HepG2 (cell line): ENCODE data around the gene NIFK. TPM values are rescaled to one million over a fixed set of nuclear protein-coding genes. Genes with fewer than 3 reads are reported as not detected.

Source experiments
- polyA plus RNA-seq, 8 experiments: library from polyadenylated mRNA; depleted of rRNA in 3 of 8; stranded (reverse) in 7 of 8; unstranded in 1 of 8; fragments of >200 nt; fragmentation: Illumina TruSeq in 4 of 8; extraction: Trizol in 4 of 8; gene quantifications; 2 replicates each; pipeline versions ENCODE4 v1.2.1 to v1.2.3, GENCODE V29; 2011 to 2016; ENCODE audit warnings: low read depth in 4 of 8, missing spikeins in 1 of 8, mixed read lengths in 1 of 8; ENCODE audit not compliant: insufficient read depth in 1 of 8
- total RNA-seq, 5 experiments: library from RNA; depleted of rRNA; stranded (reverse); fragments of >200 nt; fragmentation: Illumina TruSeq; extraction: Trizol; gene quantifications; 2 replicates each; pipeline ENCODE4 v1.2.3, GENCODE V29; 2016; ENCODE audit warnings: low read depth in 1 of 5

Gene NIFK
- total and polyA plus RNA-seq, 2 of the 13 experiments (the other 11 are each of a cell fraction or from before 2014, with no cell fraction given): 19.6 to 105 TPM

Other genes with a start within 250 kb of the NIFK start
- gene RNU4ATAC, start 206.0 kb downstream of the NIFK start, total RNA-seq (2016; rRNA removed; fragmentation: Illumina TruSeq; extraction: Trizol): 71.4 TPM in 1 of 2 replicates, not detected in the other
- not detected in 2 replicates for gene RNU4ATAC, start 206.0 kb downstream of the NIFK start, polyA plus RNA-seq (2011; rRNA removed)
- gene CLASP1, start 87.4 kb downstream of the NIFK start, total RNA-seq (2016; rRNA removed; fragmentation: Illumina TruSeq; extraction: Trizol): 47.9 and 63.6 TPM in 2 replicates
- gene CLASP1, start 87.4 kb downstream of the NIFK start, polyA plus RNA-seq (2011; rRNA removed): 9.4 and 11.7 TPM in 2 replicates
- 115 and 159 TPM in 2 replicates for gene TSN, start 18.8 kb upstream of the NIFK start, total RNA-seq (2016; rRNA removed; fragmentation: Illumina TruSeq; extraction: Trizol)
- 45.0 and 56.4 TPM in 2 replicates for gene TSN, start 18.8 kb upstream of the NIFK start, polyA plus RNA-seq (2011; rRNA removed)